ENCODE measurements around the gene RNF208. TPM values are rescaled to one million over a fixed set of nuclear protein-coding genes. Genes with fewer than 3 reads are reported as not detected.
A peak's percentile ranks its signal among the peaks of the same experiment; 100 is the strongest.

The RNF208 gene
- total RNA-seq, 1 donor from 2014 or later: not detected

GRCh38 chr9:137212520-137212919 lies 9.5 kb downstream of the RNF208 start:
- Histone ChIP-seq H3K36me3 (ENCODE audit: control insufficient read depth, insufficient read depth, low read length) (peaks cover 8% of the 10 kb centered on the region), H3K4me3 (ENCODE audit: low read depth, low read length) (no peak overlapping the region), H3K27me3 (ENCODE audit: control insufficient read depth, insufficient read depth, low read length) (no peaks in the 10 kb centered on the region)
- no peak for DNase-seq (ENCODE audit: low read depth)
- TF ChIP-seq, protein P1, sequence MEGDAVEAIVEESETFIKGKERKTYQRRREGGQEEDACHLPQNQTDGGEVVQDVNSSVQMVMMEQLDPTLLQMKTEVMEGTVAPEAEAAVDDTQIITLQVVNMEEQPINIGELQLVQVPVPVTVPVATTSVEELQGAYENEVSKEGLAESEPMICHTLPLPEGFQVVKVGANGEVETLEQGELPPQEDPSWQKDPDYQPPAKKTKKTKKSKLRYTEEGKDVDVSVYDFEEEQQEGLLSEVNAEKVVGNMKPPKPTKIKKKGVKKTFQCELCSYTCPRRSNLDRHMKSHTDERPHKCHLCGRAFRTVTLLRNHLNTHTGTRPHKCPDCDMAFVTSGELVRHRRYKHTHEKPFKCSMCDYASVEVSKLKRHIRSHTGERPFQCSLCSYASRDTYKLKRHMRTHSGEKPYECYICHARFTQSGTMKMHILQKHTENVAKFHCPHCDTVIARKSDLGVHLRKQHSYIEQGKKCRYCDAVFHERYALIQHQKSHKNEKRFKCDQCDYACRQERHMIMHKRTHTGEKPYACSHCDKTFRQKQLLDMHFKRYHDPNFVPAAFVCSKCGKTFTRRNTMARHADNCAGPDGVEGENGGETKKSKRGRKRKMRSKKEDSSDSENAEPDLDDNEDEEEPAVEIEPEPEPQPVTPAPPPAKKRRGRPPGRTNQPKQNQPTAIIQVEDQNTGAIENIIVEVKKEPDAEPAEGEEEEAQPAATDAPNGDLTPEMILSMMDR (IDR thresholded peaks at IDR 0.05; ENCODE audit: insufficient read depth, low read length, severe bottlenecking): no peak
- FAIRE-seq: no peak

- H3K36me3 ChIP-seq (ENCODE audit: control insufficient read depth, insufficient read depth, low read length): peaks cover 9% of the 10 kb centered on the region
- no peak for FAIRE-seq
- TF ChIP-seq, protein P1 (IDR thresholded peaks at IDR 0.05; ENCODE audit: insufficient read depth, low read length, severe bottlenecking): no peak
Observed at GRCh38 chr9:137211532-137211931, 10.5 kb downstream of the RNF208 start.

DNA sequence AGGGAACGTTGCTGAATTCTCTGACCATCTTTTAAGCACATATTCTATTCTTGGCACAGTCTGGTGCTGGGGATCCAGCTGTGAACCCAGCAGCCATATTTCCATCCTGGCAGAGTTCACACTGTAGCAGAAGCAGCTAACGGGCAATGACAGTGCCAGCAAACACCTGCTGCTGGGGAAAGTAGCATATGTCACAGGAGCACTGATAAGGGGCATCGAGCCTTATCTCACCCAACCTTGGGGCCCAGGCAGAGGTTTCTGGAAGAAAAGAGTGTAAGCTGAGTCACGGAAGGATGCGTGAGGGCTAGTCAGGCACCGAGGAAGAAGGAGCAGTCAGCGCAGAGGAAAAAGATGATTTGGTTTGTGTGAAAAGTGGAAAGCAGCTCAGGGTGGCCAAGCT lies 15.4 kb downstream of the RNF208 start:
- Histone ChIP-seq H3K27me3 (ENCODE audit: control insufficient read depth, insufficient read depth, low read length) (no peaks in the 10 kb centered on the region), H3K36me3 (ENCODE audit: control insufficient read depth, insufficient read depth, low read length) (peaks cover 3% of the 10 kb centered on the region), H3K4me3 (ENCODE audit: low read depth, low read length) (no peak overlapping the region)
- TF ChIP-seq, protein P1 (IDR thresholded peaks at IDR 0.05; ENCODE audit: insufficient read depth, low read length, severe bottlenecking): no peak
- FAIRE-seq (no peak), DNase-seq (ENCODE audit: low read depth) (no peak)

More at GRCh38 chr9:137211532-137211931, 10.5 kb downstream of the RNF208 start:
- no peak for DNase-seq (ENCODE audit: low read depth)
- Histone ChIP-seq H3K4me3 (ENCODE audit: low read depth, low read length) (no peak overlapping the region), H3K27me3 (ENCODE audit: control insufficient read depth, insufficient read depth, low read length) (no peaks in the 10 kb centered on the region)

- no peaks in the 10 kb centered on the region for H3K27me3 ChIP-seq (ENCODE audit: control insufficient read depth, insufficient read depth, low read length)
- peak; percentile 53 for DNase-seq (ENCODE audit: low read depth)
- no peak for FAIRE-seq
- TF ChIP-seq, protein P1 (IDR thresholded peaks at IDR 0.05; ENCODE audit: insufficient read depth, low read length, severe bottlenecking): no peak
- peaks cover 3% of the 10 kb centered on the region for H3K36me3 ChIP-seq (ENCODE audit: control insufficient read depth, insufficient read depth, low read length)
- peak within 1 kb of the TSS; percentile 83 for H3K4me3 ChIP-seq (ENCODE audit: low read depth, low read length)
Observed at GRCh38 chr9:137205126-137206069, 16.6 kb downstream of the RNF208 start, which contains the start of the genes NDOR1 and TMEM203. NDOR1 (plus strand) TSS chr9:137205700; CDS start chr9:137205778, 78 bp downstream. TMEM203 (minus strand) TSS chr9:137205648; CDS start chr9:137205414, 234 bp downstream.

DNA sequence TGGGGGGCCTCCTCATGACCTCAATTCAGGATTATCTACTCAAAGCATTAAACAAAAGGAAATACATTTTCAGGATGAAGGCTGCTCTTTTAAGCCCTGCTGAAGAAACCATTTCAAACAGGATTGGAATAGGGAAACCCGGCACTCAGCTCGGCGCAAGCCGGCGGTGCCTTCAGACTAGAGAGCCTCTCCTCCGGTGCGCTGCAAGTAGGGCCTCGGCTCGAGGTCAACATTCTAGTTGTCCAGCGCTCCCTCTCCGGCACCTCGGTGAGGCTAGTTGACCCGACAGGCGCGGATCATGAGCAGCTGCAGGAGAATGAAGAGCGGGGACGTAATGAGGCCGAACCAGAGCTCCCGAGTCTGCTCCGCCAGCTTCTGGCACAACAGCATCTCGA lies 17.3 kb downstream of the RNF208 start:
- Histone ChIP-seq H3K36me3 (ENCODE audit: control insufficient read depth, insufficient read depth, low read length) (peaks cover 3% of the 10 kb centered on the region), H3K27me3 (ENCODE audit: control insufficient read depth, insufficient read depth, low read length) (no peaks in the 10 kb centered on the region), H3K4me3 (ENCODE audit: low read depth, low read length) (peak overlapping the region; percentile 83)
- FAIRE-seq (no peak), DNase-seq (ENCODE audit: low read depth) (no peak)
- TF ChIP-seq, protein P1 (IDR thresholded peaks at IDR 0.05; ENCODE audit: insufficient read depth, low read length, severe bottlenecking): no peak
